GM10266 (cell line): Measurements from ENCODE around the gene MYO9A.

Experiments
- DNase-seq: peaks from one replicate; pipeline ENCODE4 v3.0.0; 2012; ENCODE audit errors: extremely low spot score
- CTCF ChIP-seq: IDR thresholded peaks from 2 replicates; pipeline ENCODE4 v1.5.1; 2012; ENCODE audit warnings: mild to moderate bottlenecking, low read depth; ENCODE audit not compliant: control insufficient read depth, insufficient read depth; ENCODE audit errors: missing control alignments

The MYO9A gene

GRCh38 chr15:72153269-72154000 is 35.5 kb upstream of the MYO9A start:
- no peak for TF ChIP-seq CTCF
- DNase-seq, result no peak

DNA sequence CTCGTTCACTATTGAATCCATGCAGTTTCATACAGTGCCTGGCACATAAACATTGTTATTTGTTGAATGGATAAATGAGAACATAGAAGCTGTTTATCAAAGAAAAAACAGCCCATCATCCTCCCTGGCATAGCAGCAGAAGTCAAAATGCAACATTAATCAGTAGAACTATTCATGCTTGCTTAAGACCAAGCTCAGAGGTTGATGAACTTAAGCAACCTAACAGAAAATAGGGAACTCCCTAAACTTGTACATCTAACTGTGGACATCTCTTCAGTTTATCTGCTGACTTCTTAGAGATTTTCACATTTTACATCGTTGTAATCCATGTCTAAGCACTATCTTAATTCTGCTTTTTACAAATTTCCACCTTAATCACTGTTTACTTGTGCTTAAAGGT is 29.5 kb upstream of the MYO9A start:
- TF ChIP-seq CTCF, result no peak
- no peak for DNase-seq

DNA sequence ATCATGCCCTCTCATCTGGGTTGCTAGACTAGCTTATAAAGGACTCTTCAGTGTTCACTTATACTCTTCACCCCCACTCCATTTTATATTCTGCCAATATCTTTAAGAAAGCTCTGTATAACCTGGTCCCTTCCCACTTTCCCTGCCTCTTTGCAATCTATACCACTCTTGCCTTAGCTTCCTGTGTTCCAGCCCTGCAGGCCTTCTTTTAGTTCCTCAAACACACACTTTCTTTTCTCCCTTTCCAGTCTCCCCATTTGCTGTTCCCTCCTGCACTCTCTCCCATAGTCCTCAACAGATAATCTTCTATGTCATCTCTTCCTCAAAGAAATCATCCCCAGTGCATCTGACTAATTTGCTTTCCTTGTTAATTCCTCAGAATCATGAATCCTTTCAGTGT is 29.0 kb upstream of the MYO9A start:
- no peak for DNase-seq
- TF ChIP-seq CTCF, result no peak

DNA sequence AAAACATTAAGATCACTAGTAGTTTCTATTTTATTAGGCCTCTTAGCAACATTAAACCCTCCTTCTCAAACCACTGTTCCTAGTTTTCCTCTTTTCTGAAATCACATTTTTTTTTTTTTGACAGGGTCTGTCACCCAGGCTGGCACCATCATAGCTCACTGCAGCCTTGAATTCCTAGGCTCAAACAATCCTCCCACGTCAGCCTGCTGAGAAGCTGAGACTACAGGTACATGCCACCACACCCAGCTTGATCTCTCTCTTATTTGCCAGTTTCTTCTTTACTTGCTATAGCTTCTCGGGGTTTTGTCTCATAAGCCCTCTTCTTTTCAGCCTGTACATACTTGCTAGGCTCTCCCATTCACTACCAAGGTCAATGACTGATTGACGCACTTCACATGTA is 28.3 kb upstream of the MYO9A start:
- no peak for DNase-seq
- no peak for TF ChIP-seq CTCF

DNA sequence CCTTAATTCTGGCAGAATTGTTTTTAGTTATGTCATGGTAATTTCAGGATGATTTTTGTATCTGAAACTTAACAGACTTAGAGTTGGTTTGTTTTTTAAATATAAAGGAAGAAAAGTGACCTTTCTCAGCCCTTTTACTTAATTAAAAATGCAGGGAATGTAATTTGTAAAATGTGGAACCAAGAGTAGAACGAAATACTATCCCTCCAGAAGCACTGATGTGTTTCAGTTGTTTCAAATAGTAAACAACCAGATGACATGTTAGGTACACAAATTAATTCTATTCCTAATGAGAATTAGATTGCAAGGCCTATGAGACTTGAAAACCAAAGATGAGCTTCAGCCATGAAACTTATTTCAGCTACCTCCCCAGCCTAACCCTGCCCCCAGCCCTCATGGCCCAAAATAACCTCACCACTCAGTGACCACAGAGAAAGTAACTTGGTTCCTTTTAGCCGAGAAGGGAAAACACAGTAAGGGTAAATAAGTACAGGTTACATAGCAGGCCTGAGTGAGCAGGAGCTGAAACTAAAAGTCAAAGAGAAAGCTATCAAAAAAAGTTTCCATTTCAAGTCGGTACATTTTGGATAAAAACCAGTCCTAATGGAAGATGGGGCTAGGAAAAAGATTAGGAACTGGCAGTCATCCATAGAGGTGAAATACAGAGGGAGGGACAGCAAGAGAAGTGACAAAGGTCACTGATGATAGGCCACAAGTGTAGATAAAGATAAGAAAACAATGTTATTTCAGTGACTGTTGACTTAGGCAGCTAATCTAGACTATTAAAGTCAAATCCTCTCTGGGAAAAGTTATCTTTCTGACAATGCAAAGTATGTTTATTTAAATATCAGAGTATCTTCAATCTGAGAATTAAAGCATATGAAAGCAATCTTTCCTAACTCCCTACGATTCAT is 23.5 kb upstream of the MYO9A start:
- DNase-seq, result peak; percentile 80
- TF ChIP-seq CTCF, result no peak

- no peak for DNase-seq
Measured at GRCh38 chr15:72140088-72140487, 22.1 kb upstream of the MYO9A start.

More at GRCh38 chr15:72140088-72140487, 22.1 kb upstream of the MYO9A start:
- no peak for TF ChIP-seq CTCF
